ENCODE results near the gene RNF220.

DNA sequence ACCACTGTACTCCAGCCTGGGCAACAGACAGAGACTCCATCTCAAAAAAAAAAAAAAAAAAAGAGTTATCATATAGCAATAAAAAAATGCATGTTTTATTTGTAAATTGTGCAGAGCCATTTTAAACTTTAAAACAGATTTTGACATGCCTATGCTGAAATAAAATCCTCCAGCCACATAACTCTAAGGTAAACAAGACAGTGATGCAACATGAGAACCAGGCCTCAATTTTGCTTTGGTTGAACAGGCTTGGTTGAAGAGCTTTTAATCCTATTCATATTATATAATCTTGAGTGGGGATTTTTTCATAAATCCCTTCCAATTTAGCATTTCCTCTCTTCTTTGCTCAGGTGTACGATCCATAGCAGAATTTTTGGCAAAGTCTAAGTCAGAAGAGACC is 295.5 kb downstream of the RNF220 start:
- TF ChIP-seq, protein P1, sequence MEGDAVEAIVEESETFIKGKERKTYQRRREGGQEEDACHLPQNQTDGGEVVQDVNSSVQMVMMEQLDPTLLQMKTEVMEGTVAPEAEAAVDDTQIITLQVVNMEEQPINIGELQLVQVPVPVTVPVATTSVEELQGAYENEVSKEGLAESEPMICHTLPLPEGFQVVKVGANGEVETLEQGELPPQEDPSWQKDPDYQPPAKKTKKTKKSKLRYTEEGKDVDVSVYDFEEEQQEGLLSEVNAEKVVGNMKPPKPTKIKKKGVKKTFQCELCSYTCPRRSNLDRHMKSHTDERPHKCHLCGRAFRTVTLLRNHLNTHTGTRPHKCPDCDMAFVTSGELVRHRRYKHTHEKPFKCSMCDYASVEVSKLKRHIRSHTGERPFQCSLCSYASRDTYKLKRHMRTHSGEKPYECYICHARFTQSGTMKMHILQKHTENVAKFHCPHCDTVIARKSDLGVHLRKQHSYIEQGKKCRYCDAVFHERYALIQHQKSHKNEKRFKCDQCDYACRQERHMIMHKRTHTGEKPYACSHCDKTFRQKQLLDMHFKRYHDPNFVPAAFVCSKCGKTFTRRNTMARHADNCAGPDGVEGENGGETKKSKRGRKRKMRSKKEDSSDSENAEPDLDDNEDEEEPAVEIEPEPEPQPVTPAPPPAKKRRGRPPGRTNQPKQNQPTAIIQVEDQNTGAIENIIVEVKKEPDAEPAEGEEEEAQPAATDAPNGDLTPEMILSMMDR (IDR thresholded peaks at IDR 0.05; ENCODE audit: poor library complexity) = no peak
- no peak for TF ChIP-seq EZH2 (IDR thresholded peaks at IDR 0.05; ENCODE audit: borderline replicate concordance)
- no peak for TF ChIP-seq EZH2phosphoT487 (IDR thresholded peaks at IDR 0.05; ENCODE audit: low read depth, severe bottlenecking, unreplicated experiment)
